H9 (cell line): ENCODE data around the gene CEP68. TPM values are rescaled to one million over a fixed set of nuclear protein-coding genes. Genes with fewer than 3 reads are reported as not detected.

Experiments
- DNase-seq: peaks from one replicate; pipeline ENCODE4 v3.0.0-alpha.2; 2017
- H2AFZ ChIP-seq: one replicate; pipeline ENCODE4 v1.6.1; 2013; ENCODE audit warnings: mild to moderate bottlenecking, low read length, control low read depth, moderate library complexity
- H2AK5ac ChIP-seq: 2 replicates; pipeline ENCODE4 v1.6.1; 2013; ENCODE audit warnings: low read length, control low read depth, mixed read lengths; ENCODE audit not compliant: insufficient read length
- H2BK120ac ChIP-seq: one replicate; pipeline ENCODE4 v1.6.1; 2013; ENCODE audit warnings: low read depth, mild to moderate bottlenecking, low read length, control low read depth, inconsistent platforms; ENCODE audit not compliant: poor library complexity, severe bottlenecking
- H2BK12ac ChIP-seq: 2 replicates; pipeline ENCODE4 v1.6.1; 2013; ENCODE audit warnings: low read length, control low read depth, mixed read lengths, low read depth; ENCODE audit not compliant: insufficient read length
- H2BK15ac ChIP-seq: 2 replicates; pipeline ENCODE4 v1.6.1; 2013; ENCODE audit warnings: low read depth, low read length, control low read depth
- H2BK20ac ChIP-seq: one replicate; pipeline ENCODE4 v1.6.1; 2013; ENCODE audit warnings: low read depth, mild to moderate bottlenecking, low read length, control low read depth, inconsistent platforms; ENCODE audit not compliant: poor library complexity, severe bottlenecking
- H2BK5ac ChIP-seq: 2 replicates; pipeline ENCODE4 v1.6.1; 2013; ENCODE audit warnings: low read length, control low read depth, mixed read lengths; ENCODE audit not compliant: insufficient read length
- H3K14ac ChIP-seq: 2 replicates; pipeline ENCODE4 v1.6.1; 2013; ENCODE audit warnings: low read length, control low read depth; ENCODE audit not compliant: insufficient read depth
- H3K18ac ChIP-seq: 2 replicates; pipeline ENCODE4 v1.6.1; 2013; ENCODE audit warnings: low read depth, mild to moderate bottlenecking, mixed read lengths, low read length, control low read depth; ENCODE audit not compliant: insufficient read length
- H3K23ac ChIP-seq: 2 replicates; pipeline ENCODE4 v1.6.1; 2013; ENCODE audit warnings: low read length, control low read depth, mixed read lengths, low read depth; ENCODE audit not compliant: insufficient read length
- H3K23me2 ChIP-seq: 2 replicates; pipeline ENCODE4 v1.6.1; 2013; ENCODE audit warnings: low read depth, mild to moderate bottlenecking, mixed read lengths, low read length, control low read depth; ENCODE audit not compliant: insufficient read length, poor library complexity, severe bottlenecking
- H3K27ac ChIP-seq: 2 replicates; pipeline ENCODE4 v1.5.1; 2013; ENCODE audit warnings: low read length, control low read depth, mixed read lengths, low read depth; ENCODE audit not compliant: insufficient read length
- H3K27me3 ChIP-seq: 2 replicates; pipeline ENCODE4 v1.6.1; 2013; ENCODE audit warnings: low read length, control low read depth, inconsistent platforms; ENCODE audit not compliant: insufficient read depth
- H3K4ac ChIP-seq: 2 replicates; pipeline ENCODE4 v1.6.1; 2013; ENCODE audit warnings: low read depth, mild to moderate bottlenecking, control low read depth, inconsistent platforms, low read length, moderate library complexity
- H3K4me1 ChIP-seq: 2 replicates; pipeline ENCODE4 v1.6.1; 2013; ENCODE audit warnings: low read length, control low read depth, inconsistent platforms; ENCODE audit not compliant: insufficient read depth
- H3K4me2 ChIP-seq: 2 replicates; pipeline ENCODE4 v1.6.1; 2013; ENCODE audit warnings: low read length, control low read depth, mixed read lengths; ENCODE audit not compliant: insufficient read length, insufficient read depth
- H3K56ac ChIP-seq: 2 replicates; pipeline ENCODE4 v1.6.1; 2013; ENCODE audit warnings: low read depth, mild to moderate bottlenecking, mixed read lengths, low read length, control low read depth; ENCODE audit not compliant: insufficient read length
- H3K79me1 ChIP-seq: 2 replicates; pipeline ENCODE4 v1.6.1; 2013; ENCODE audit warnings: low read depth, mild to moderate bottlenecking, moderate library complexity, low read length, control low read depth, inconsistent platforms; ENCODE audit not compliant: insufficient read depth, poor library complexity, severe bottlenecking
- H3K79me2 ChIP-seq: 2 replicates; pipeline ENCODE4 v1.6.1; 2013; ENCODE audit warnings: low read length, control low read depth, inconsistent platforms; ENCODE audit not compliant: insufficient read depth
- H3K9ac ChIP-seq: 2 replicates; pipeline ENCODE4 v1.6.1; 2013; ENCODE audit warnings: low read length, control low read depth, mixed read lengths; ENCODE audit not compliant: insufficient read length; ENCODE audit errors: extremely low read depth
- H3K9me3 ChIP-seq: one replicate; pipeline ENCODE4 v1.6.1; 2013; ENCODE audit warnings: low read depth, low read length, inconsistent platforms; ENCODE audit not compliant: control insufficient read depth
- H3T11ph ChIP-seq: one replicate; pipeline ENCODE4 v1.6.1; 2013; ENCODE audit warnings: mild to moderate bottlenecking, low read length, control low read depth, inconsistent platforms
- H4K20me1 ChIP-seq: one replicate; pipeline ENCODE4 v1.6.1; 2013; ENCODE audit not compliant: control insufficient read depth, insufficient read length, insufficient read depth
- H4K5ac ChIP-seq: 2 replicates; pipeline ENCODE4 v1.6.1; 2013; ENCODE audit warnings: low read depth, mild to moderate bottlenecking, mixed read lengths, low read length, control low read depth; ENCODE audit not compliant: insufficient read length
- H4K8ac ChIP-seq: replicated peaks from 2 replicates; pipeline ENCODE4 v1.6.1; 2013; ENCODE audit warnings: low read length, control low read depth, mixed read lengths, low read depth; ENCODE audit not compliant: insufficient read length
- H4K91ac ChIP-seq: 2 replicates; pipeline ENCODE4 v1.6.1; 2013; ENCODE audit warnings: low read depth, mild to moderate bottlenecking, moderate library complexity, mixed read lengths, low read length, control low read depth; ENCODE audit not compliant: insufficient read length
- H3K27ac Mint-ChIP-seq, 3 experiments: 2 replicates in 2 of 3; 3 replicates in 1 of 3; pipeline ENCODE4 v1.8.0; 2020 to 2021; ENCODE audit warnings: mixed read lengths in 3 of 3, mild to moderate bottlenecking in 1 of 3, moderate library complexity in 1 of 3
- H3K27me3 Mint-ChIP-seq: 2 replicates; pipeline ENCODE4 v1.8.0; 2021; ENCODE audit warnings: low read depth, mild to moderate bottlenecking, moderate library complexity, mixed read lengths
- H3K36me3 Mint-ChIP-seq, 3 experiments: 2 replicates in 2 of 3; 3 replicates in 1 of 3; pipeline ENCODE4 v1.8.0; 2020 to 2021; ENCODE audit warnings: low read depth in 3 of 3, mixed read lengths in 3 of 3; ENCODE audit not compliant: insufficient read depth in 1 of 3
- H3K4me1 Mint-ChIP-seq, 2 experiments: 2 replicates each; pipeline ENCODE4 v1.8.0; 2020; ENCODE audit warnings: mixed read lengths in 2 of 2
- H3K4me3 Mint-ChIP-seq, 2 experiments: 2 replicates in 1 of 2; 3 replicates in 1 of 2; pipeline ENCODE4 v1.8.0; 2020 to 2021; ENCODE audit warnings: mild to moderate bottlenecking in 2 of 2, mixed read lengths in 2 of 2, moderate library complexity in 1 of 2
- H3K9me3 Mint-ChIP-seq, 2 experiments: 2 replicates in 1 of 2; 3 replicates in 1 of 2; pipeline ENCODE4 v1.8.0; 2020; ENCODE audit warnings: mild to moderate bottlenecking in 2 of 2, mixed read lengths in 2 of 2, moderate library complexity in 1 of 2
- CTCF ChIP-seq: fragments of 200-600 bp; sonication (generic); conservative IDR thresholded peaks from 3 replicates; pipeline ENCODE4 v1.8.0; 2021; ENCODE audit warnings: antibody characterized with exemption, mild to moderate bottlenecking
- WGBS: extraction: QIAGEN DNeasy Blood & Tissue Kit; methylation state at CpG from one replicate; pipeline ENCODE4 v1.1.7; 2013; ENCODE audit warnings: missing lambda C conversion rate, low lambda C conversion rate, mixed read lengths; ENCODE audit not compliant: insufficient read length; ENCODE audit errors: extremely low coverage; 5-methylcytosine and 5-hydroxymethylcytosine counted together
- total RNA-seq: library from RNA; stranded (reverse); gene quantifications from 2 replicates; pipeline ENCODE4 v1.2.1, GENCODE V29; 2021

CEP68 gene
- total RNA-seq, 1 experiment from 2014 or later, result 20.2 TPM

- Histone ChIP-seq H3K27ac (no peak overlapping the region), H3K18ac (no peak overlapping the region), H2AFZ (no peak overlapping the region), H3K79me1 (no peaks in the 10 kb centered on the region), H3K4ac (no peak overlapping the region), H4K91ac (no peak overlapping the region), H3K23ac (no peak overlapping the region), H3K4me1 (peaks cover 8% of the 10 kb centered on the region), H3K9me3 (no peaks in the 10 kb centered on the region), H3K4me2 (no peak overlapping the region), H4K8ac (no peak overlapping the region), H2BK15ac (no peak overlapping the region), H3K79me2 (no peaks in the 10 kb centered on the region), H3K56ac (no peak overlapping the region), H2BK5ac (no peak overlapping the region), H4K5ac (no peak overlapping the region), H3K23me2 (no peaks in the 10 kb centered on the region), H3K27me3 (no peaks in the 10 kb centered on the region), H2AK5ac (no peak overlapping the region), H2BK120ac (no peak overlapping the region), H3K9ac (no peak overlapping the region), H2BK12ac (no peak overlapping the region), H4K20me1 (no peaks in the 10 kb centered on the region), H2BK20ac (no peak overlapping the region), H3T11ph (no peak overlapping the region), H3K14ac (no peak overlapping the region)
- Mint-ChIP-seq H3K36me3 (no peaks in the 10 kb centered on the region; a peak in 1 of 7 replicates), H3K4me3 (no peak overlapping the region), H3K9me3 (no peaks in the 10 kb centered on the region), H3K4me1 (peaks cover 18 to 19% of the 10 kb centered on the region in 2 experiments), H3K27me3 (peaks cover 2% of the 10 kb centered on the region; the same call in 1 of the 2 replicates), H3K27ac (no peak overlapping the region)
- no peak for TF ChIP-seq CTCF
- no peak for DNase-seq
- no CpG with 5 or more reads among the region's 13 CpGs for WGBS
Measured at GRCh38 chr2:65026704-65027464, 29.3 kb upstream of the CEP68 start.
